ENCODE measurements around the gene RNF208. TPM values are rescaled to one million over a fixed set of nuclear protein-coding genes. Genes with fewer than 3 reads are reported as not detected.
A peak's percentile ranks its signal among the peaks of the same experiment; 100 is the strongest.

RNF208 gene
- polyA plus RNA-seq, 1 of the 3 experiments (the other 2 are of a cell fraction): 2.7 TPM

GRCh38 chr9:137183980-137184595 is 38.0 kb downstream of the RNF208 start:
- no peak for DNase-seq
- H3K36me3 ChIP-seq (replicated peaks in 1 of 2; ENCODE audit: control insufficient read depth in 1 of 2, insufficient read depth in 2 of 2, low read length in 1 of 2): peaks cover 0 to 62% of the 10 kb centered on the region in 2 experiments
- WGBS (ENCODE audit: low lambda C conversion rate): 91% methylated on average over 24 of the region's 27 CpGs

More at GRCh38 chr9:137183980-137184595, 38.0 kb downstream of the RNF208 start:
- Histone ChIP-seq H3K4me1 (ENCODE audit: control insufficient read depth in 1 of 2, insufficient read depth in 2 of 2, low read depth in 1 of 2, low read length in 1 of 2) (peaks cover 6 to 24% of the 10 kb centered on the region in 2 experiments; a peak in 1 of 4 replicates), H3F3A (replicated peaks; ENCODE audit: insufficient read depth) (peaks cover 5% of the 10 kb centered on the region), H3K4me2 (no peak overlapping the region), H3K79me2 (ENCODE audit: insufficient read depth) (peaks cover 24% of the 10 kb centered on the region), H3K9ac (no peak overlapping the region), H3K9me2 (no peaks in the 10 kb centered on the region), H4K20me1 (ENCODE audit: insufficient read depth) (peaks cover 2% of the 10 kb centered on the region; the same call in 1 of the 2 replicates), H3K9me3 (no peaks in the 10 kb centered on the region), H2AFZ (ENCODE audit: low read depth) (no peak overlapping the region), H3K4me3 (ENCODE audit: low read depth in 2 of 2, low read length in 1 of 2) (no peak overlapping the region), H3K27me3 (ENCODE audit: insufficient read depth) (no peaks in the 10 kb centered on the region), H3K27ac (ENCODE audit: low read depth in 2 of 2, low read length in 1 of 2) (peak overlapping the region in 1 of 2 experiments; percentile 7; a peak in 1 of 4 replicates)
- POLR2A ChIA-PET: no interaction called here
- CTCF ChIA-PET: no interaction called here
- TF ChIP-seq PBX3 (IDR thresholded peaks at IDR 0.05) (no peak), RAD21 (IDR thresholded peaks at IDR 0.05; ENCODE audit: low read length) (no peak), FOSL2 (IDR thresholded peaks at IDR 0.05; ENCODE audit: borderline replicate concordance, low read depth) (no peak), YY1 (IDR thresholded peaks at IDR 0.05; ENCODE audit: low read depth) (no peak), NRF1 (IDR thresholded peaks at IDR 0.05; ENCODE audit: low read depth, low read length) (no peak), MEF2A (IDR thresholded peaks at IDR 0.05; ENCODE audit: borderline replicate concordance, low read depth) (no peak), TAF1 (IDR thresholded peaks at IDR 0.05; ENCODE audit: borderline replicate concordance, low read depth, low read length) (no peak), GABPA (IDR thresholded peaks at IDR 0.05; ENCODE audit: low read depth) (no peak), CHD2 (IDR thresholded peaks at IDR 0.05; ENCODE audit: low read length, partially characterized antibody) (no peak), ZBTB33 (IDR thresholded peaks at IDR 0.05; ENCODE audit: borderline replicate concordance, low read depth) (no peak), RXRA (IDR thresholded peaks at IDR 0.05; ENCODE audit: borderline replicate concordance, low read depth) (no peak), EZH2phosphoT487 (IDR thresholded peaks at IDR 0.05; ENCODE audit: borderline replicate concordance, low read depth) (no peak), USF2 (IDR thresholded peaks at IDR 0.05; ENCODE audit: borderline replicate concordance, low read depth, low read length) (no peak), SMC3 (IDR thresholded peaks at IDR 0.05; ENCODE audit: low read depth, low read length) (no peak), NFIC (IDR thresholded peaks at IDR 0.05; ENCODE audit: borderline replicate concordance) (no peak), ELF1 (IDR thresholded peaks at IDR 0.05) (no peak), TEAD4 (IDR thresholded peaks at IDR 0.05; ENCODE audit: borderline replicate concordance, insufficient read depth) (no peak), CTCF (IDR thresholded peaks at IDR 0.05) (no peak)

Measured in SK-N-SH (cell line).